Measurements from ENCODE around the gene COG5. TPM values are rescaled to one million over a fixed set of nuclear protein-coding genes. Genes with fewer than 3 reads are reported as not detected.

The COG5 gene
- polyA plus RNA-seq, 1 of the 3 experiments (the other 2 are of a cell fraction) = 21.2 TPM

DNA sequence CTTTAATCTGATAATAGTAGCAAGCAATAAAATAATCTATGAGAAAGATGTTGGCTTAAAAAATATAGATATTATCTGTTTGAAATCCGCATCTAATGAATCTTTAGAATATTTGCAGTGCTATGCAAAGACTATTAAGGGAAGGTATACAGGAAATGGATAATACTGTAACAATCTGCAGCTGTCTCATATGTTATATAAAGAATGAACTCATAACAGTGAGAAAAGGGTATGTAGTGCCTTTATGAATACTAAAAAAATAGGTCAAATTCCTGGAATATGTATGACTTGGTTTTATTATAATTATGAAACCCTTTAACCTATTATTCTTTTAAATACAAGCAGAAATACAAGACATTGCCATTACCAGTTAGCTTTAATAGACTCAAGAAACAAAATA, 198.9 kb downstream of the COG5 start:
- CTCF ChIA-PET = no interaction called here
- 0 out of 2 replicates have a peak, but pooled peaks have one; percentile 38 for TF ChIP-seq TEAD4 (IDR thresholded peaks at IDR 0.05; ENCODE audit: borderline replicate concordance, insufficient read depth)
- no peak for TF ChIP-seq JUND (IDR thresholded peaks at IDR 0.05)
- TF ChIP-seq RFX5 (IDR thresholded peaks at IDR 0.05; ENCODE audit: low read length) = no peak
- peak; percentile 46; the same call in 1 of the 2 replicates for TF ChIP-seq TCF12 (IDR thresholded peaks at IDR 0.05)
- TF ChIP-seq FOXM1 (IDR thresholded peaks at IDR 0.05; ENCODE audit: low read depth) = 0 out of 2 replicates have a peak, but pooled peaks have one; percentile 23
- 0 out of 2 replicates have a peak, but pooled peaks have one; percentile 2 for TF ChIP-seq FOSL2 (IDR thresholded peaks at IDR 0.05; ENCODE audit: borderline replicate concordance, low read depth)

DNA sequence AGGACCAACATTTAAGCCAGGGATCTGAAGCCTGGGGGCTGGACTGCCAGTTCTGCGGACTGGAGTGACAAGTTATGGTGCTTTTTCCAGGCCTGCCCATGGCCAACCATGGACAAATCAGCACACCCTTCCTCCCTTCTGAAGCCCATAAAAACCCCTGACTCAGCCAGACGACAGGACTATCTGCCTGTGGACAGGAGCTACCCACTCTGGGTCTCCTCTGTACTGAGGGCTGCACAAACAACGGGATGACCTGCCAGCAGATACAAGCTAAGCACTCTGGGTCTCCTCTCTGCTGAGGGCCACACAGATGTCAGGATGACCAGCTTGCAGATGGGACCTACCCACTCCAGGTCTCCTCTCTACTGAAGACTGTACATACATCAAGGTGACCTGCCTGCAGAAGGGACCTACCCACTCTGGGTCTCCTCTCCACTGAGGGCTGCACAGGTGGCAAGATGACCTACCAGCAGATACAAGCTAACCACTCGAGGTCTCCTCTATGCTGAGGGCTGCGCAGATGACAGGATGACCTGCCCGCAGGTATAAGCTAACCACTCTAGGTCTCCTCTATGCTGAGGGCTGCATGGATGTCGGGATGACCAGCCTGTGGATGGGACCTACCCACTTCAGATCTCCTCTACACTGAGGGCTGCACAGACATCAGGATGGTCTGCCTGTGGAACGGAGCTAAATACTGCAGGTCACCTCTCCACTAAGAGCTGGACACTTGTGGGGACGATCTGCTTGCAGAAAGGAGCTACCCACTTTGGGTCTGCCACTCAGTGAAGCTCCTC, 204.0 kb downstream of the COG5 start:
- POLR2A ChIA-PET = no interaction called here
- peaks cover 0 to 10% of the 10 kb centered on the region in 2 experiments; a peak in 2 of 4 replicates for H3K4me1 ChIP-seq (ENCODE audit: control insufficient read depth in 1 of 2, insufficient read depth in 2 of 2, low read depth in 1 of 2, low read length in 1 of 2)
- no peaks in the 10 kb centered on the region for H3K79me2 ChIP-seq (ENCODE audit: insufficient read depth)
- H3K9me3 ChIP-seq = no peaks in the 10 kb centered on the region
- peaks cover 22 to 47% of the 10 kb centered on the region in 2 experiments for H3K36me3 ChIP-seq (replicated peaks in 1 of 2; ENCODE audit: control insufficient read depth in 1 of 2, insufficient read depth in 2 of 2, low read length in 1 of 2)
- TF ChIP-seq FOSL2 (IDR thresholded peaks at IDR 0.05; ENCODE audit: borderline replicate concordance, low read depth) = no peak
- no peak for TF ChIP-seq RXRA (IDR thresholded peaks at IDR 0.05; ENCODE audit: borderline replicate concordance, low read depth)
- no peak for TF ChIP-seq RFX5 (IDR thresholded peaks at IDR 0.05; ENCODE audit: low read length)
- no peak for TF ChIP-seq NRF1 (IDR thresholded peaks at IDR 0.05; ENCODE audit: low read depth, low read length)
- H4K20me1 ChIP-seq (ENCODE audit: insufficient read depth) = no peaks in the 10 kb centered on the region
- no peak overlapping the region for H3K9ac ChIP-seq
- no peaks in the 10 kb centered on the region for H3K9me2 ChIP-seq
- no peak overlapping the region for H3K27ac ChIP-seq (ENCODE audit: low read depth in 2 of 2, low read length in 1 of 2)
- CTCF ChIA-PET = interaction anchor here (0.7 to 1.1 kb wide), 2 partner anchors 24 to 897 kb away, joined by 3 read pairs; no protein-coding TSS in a partner anchor
- 89% methylated on average over 8 of the region's 9 CpGs for WGBS (ENCODE audit: low lambda C conversion rate)
- H3K4me3 ChIP-seq (ENCODE audit: low read depth in 2 of 2, low read length in 1 of 2) = no peak overlapping the region; a peak in 1 of 4 replicates
- H2AFZ ChIP-seq (ENCODE audit: low read depth) = no peak overlapping the region
- no peak for DNase-seq
- H3F3A ChIP-seq (replicated peaks; ENCODE audit: insufficient read depth) = peaks cover 13% of the 10 kb centered on the region
- H3K4me2 ChIP-seq = no peak overlapping the region
- H3K27me3 ChIP-seq (ENCODE audit: insufficient read depth) = no peaks in the 10 kb centered on the region

More for the DNA sequence above, 198.9 kb downstream of the COG5 start:
- Histone ChIP-seq H3F3A (replicated peaks; ENCODE audit: insufficient read depth) (peaks cover 15% of the 10 kb centered on the region), H3K79me2 (ENCODE audit: insufficient read depth) (no peaks in the 10 kb centered on the region), H3K9me3 (no peaks in the 10 kb centered on the region), H3K9ac (no peak overlapping the region), H3K9me2 (no peaks in the 10 kb centered on the region), H3K27ac (ENCODE audit: low read depth in 2 of 2, low read length in 1 of 2) (peak overlapping the region in 1 of 2 experiments; percentile 54; a peak in 2 of 4 replicates), H3K4me3 (ENCODE audit: low read depth in 2 of 2, low read length in 1 of 2) (no peak overlapping the region), H3K27me3 (ENCODE audit: insufficient read depth) (no peaks in the 10 kb centered on the region), H2AFZ (ENCODE audit: low read depth) (no peak overlapping the region), H3K4me2 (no peak overlapping the region), H3K36me3 (replicated peaks in 1 of 2; ENCODE audit: control insufficient read depth in 1 of 2, insufficient read depth in 2 of 2, low read length in 1 of 2) (peaks cover 18 to 35% of the 10 kb centered on the region in 2 experiments), H4K20me1 (ENCODE audit: insufficient read depth) (no peaks in the 10 kb centered on the region), H3K4me1 (ENCODE audit: control insufficient read depth in 1 of 2, insufficient read depth in 2 of 2, low read depth in 1 of 2, low read length in 1 of 2) (peaks cover 0 to 16% of the 10 kb centered on the region in 2 experiments; a peak in 2 of 4 replicates)
- WGBS (ENCODE audit: low lambda C conversion rate) = 24% methylated on average over 1 of the region's 1 CpG
- POLR2A ChIA-PET = no interaction called here
- no peak for DNase-seq

DNA sequence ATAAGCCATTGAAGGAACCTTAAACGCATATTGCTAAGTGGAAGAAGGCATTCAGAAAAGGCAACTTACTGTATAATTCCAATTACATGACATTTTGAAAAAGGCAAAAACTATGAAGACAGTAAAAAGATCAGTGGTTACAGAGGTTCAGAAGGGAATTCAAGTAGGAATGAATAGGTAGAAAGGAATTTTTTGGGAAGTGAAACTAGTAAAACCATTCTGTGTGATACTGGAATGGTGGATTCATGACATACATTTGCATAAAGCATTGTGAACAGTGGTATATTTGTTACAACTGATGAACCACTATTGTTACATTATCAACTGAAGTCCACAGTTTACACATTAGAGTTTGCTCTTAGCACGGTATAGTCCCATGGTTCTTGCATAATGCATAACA, 208.1 kb downstream of the COG5 start:
- ChIA-PET POLR2A (no interaction called here), CTCF (no interaction called here)
- TF ChIP-seq TCF12 (IDR thresholded peaks at IDR 0.05) = no peak
- no peak for TF ChIP-seq USF1 (IDR thresholded peaks at IDR 0.05; ENCODE audit: borderline replicate concordance, low read depth)
- no peak for TF ChIP-seq RAD21 (IDR thresholded peaks at IDR 0.05; ENCODE audit: low read length)
- no peak for TF ChIP-seq RFX5 (IDR thresholded peaks at IDR 0.05; ENCODE audit: low read length)
- no peak for TF ChIP-seq EZH2phosphoT487 (IDR thresholded peaks at IDR 0.05; ENCODE audit: borderline replicate concordance, low read depth)
- TF ChIP-seq EP300 (IDR thresholded peaks at IDR 0.05; ENCODE audit: borderline replicate concordance in 1 of 2, low read depth in 1 of 2, low read length in 1 of 2) = no peak
- TF ChIP-seq, protein P1, sequence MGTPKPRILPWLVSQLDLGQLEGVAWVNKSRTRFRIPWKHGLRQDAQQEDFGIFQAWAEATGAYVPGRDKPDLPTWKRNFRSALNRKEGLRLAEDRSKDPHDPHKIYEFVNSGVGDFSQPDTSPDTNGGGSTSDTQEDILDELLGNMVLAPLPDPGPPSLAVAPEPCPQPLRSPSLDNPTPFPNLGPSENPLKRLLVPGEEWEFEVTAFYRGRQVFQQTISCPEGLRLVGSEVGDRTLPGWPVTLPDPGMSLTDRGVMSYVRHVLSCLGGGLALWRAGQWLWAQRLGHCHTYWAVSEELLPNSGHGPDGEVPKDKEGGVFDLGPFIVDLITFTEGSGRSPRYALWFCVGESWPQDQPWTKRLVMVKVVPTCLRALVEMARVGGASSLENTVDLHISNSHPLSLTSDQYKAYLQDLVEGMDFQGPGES (IDR thresholded peaks at IDR 0.05; ENCODE audit: low read depth, low read length) = no peak
- no peaks in the 10 kb centered on the region for H4K20me1 ChIP-seq (ENCODE audit: insufficient read depth)
- H3K27ac ChIP-seq (ENCODE audit: low read depth in 2 of 2, low read length in 1 of 2) = 0 out of 4 replicates have a peak overlapping the region, but pooled peaks of 1 of the 2 experiments have one; percentile 1
- no peaks in the 10 kb centered on the region for H3K9me3 ChIP-seq
- DNase-seq = no peak
- peaks cover 0 to 3% of the 10 kb centered on the region in 2 experiments; a peak in 2 of 4 replicates for H3K4me1 ChIP-seq (ENCODE audit: control insufficient read depth in 1 of 2, insufficient read depth in 2 of 2, low read depth in 1 of 2, low read length in 1 of 2)
- no peaks in the 10 kb centered on the region for H3K9me2 ChIP-seq
- no peaks in the 10 kb centered on the region for H3K79me2 ChIP-seq (ENCODE audit: insufficient read depth)
- no peaks in the 10 kb centered on the region for H3K27me3 ChIP-seq (ENCODE audit: insufficient read depth)
- no peak overlapping the region for H3K9ac ChIP-seq
- peaks cover 12 to 31% of the 10 kb centered on the region in 2 experiments for H3K36me3 ChIP-seq (replicated peaks in 1 of 2; ENCODE audit: control insufficient read depth in 1 of 2, insufficient read depth in 2 of 2, low read length in 1 of 2)
- no peak overlapping the region for H3K4me3 ChIP-seq (ENCODE audit: low read depth in 2 of 2, low read length in 1 of 2)
- H2AFZ ChIP-seq (ENCODE audit: low read depth) = no peak overlapping the region
- 95% methylated on average over 2 of the region's 2 CpGs for WGBS (ENCODE audit: low lambda C conversion rate)
- no peak overlapping the region for H3K4me2 ChIP-seq
- peaks cover 11% of the 10 kb centered on the region for H3F3A ChIP-seq (replicated peaks; ENCODE audit: insufficient read depth)

All from SK-N-SH (cell line).